Activated CD4-positive, alpha-beta memory T cell treated with anti-CD3 and anti-CD28 coated beads for 36 hours (primary cell): ENCODE results near the gene AFF1. TPM values are rescaled to one million over a fixed set of nuclear protein-coding genes. Genes with fewer than 3 reads are reported as not detected.

Experiments used
- CTCF ChIA-PET: fragments of 350-600 bp; sonication (Branson Sonifier 250); formaldehyde crosslinking; loops from one replicate; lab custom pipeline; 2021; ENCODE audit warnings: antibody characterized with exemption, inconsistent platforms; lab: Charles Lee
- POLR2A ChIA-PET: fragments of 350-600 bp; sonication (Branson Sonifier 250); formaldehyde crosslinking; loops from one replicate; lab custom pipeline; 2021; ENCODE audit warnings: antibody characterized with exemption; lab: Charles Lee
- DNase-seq: peaks from one replicate; pipeline ENCODE4 v3.0.0-alpha.2; 2020
- H3K27ac Mint-ChIP-seq: one replicate; pipeline ENCODE4 v1.8.0; 2021; ENCODE audit warnings: mixed read lengths
- H3K27me3 Mint-ChIP-seq: one replicate; pipeline ENCODE4 v1.8.0; 2021; ENCODE audit warnings: mixed read lengths
- H3K36me3 Mint-ChIP-seq: one replicate; pipeline ENCODE4 v1.8.0; 2021; ENCODE audit warnings: mixed read lengths
- H3K4me1 Mint-ChIP-seq: one replicate; pipeline ENCODE4 v1.8.0; 2021; ENCODE audit warnings: low read depth, mixed read lengths
- H3K4me3 Mint-ChIP-seq: one replicate; pipeline ENCODE4 v1.8.0; 2021; ENCODE audit warnings: mild to moderate bottlenecking, mixed read lengths
- H3K9me3 Mint-ChIP-seq: one replicate; pipeline ENCODE4 v1.8.0; 2021; ENCODE audit warnings: mixed read lengths
- intact Hi-C: fragments of 100-400 bp; cut with micrococcal nuclease; formaldehyde crosslinking; loops from one replicate; pipeline ENCODE4 v1.15.1; 2023
- total RNA-seq, 2 experiments: library from RNA; stranded (reverse); gene quantifications; one replicate each; pipeline ENCODE4 v1.2.3, GENCODE V29; 2021

The AFF1 gene
- total RNA-seq, 2 experiments from 2014 or later, result 46.1 to 50.8 TPM

DNA sequence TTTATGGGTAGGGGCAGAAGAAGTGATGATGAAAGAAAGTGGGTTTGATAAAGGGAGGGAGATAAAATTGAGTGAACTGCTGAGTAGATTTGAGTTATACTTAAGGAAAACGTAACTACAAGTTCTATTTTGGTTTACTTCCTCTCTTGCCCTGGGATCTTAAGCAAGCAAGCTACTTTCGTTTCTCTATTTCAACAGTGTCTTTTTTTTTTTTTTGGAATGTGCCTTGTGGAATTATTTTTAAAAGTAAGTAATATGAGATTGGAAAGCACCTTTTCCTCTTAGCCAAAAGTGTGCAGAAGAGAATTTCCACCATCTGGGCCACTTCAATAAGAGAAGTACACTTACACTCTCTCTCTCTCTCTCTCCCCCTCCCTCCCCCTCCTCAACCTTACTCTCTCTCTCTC is 26.6 kb upstream of the AFF1 start:
- Mint-ChIP-seq H3K27me3 (peaks cover 6% of the 10 kb centered on the region), H3K36me3 (no peaks in the 10 kb centered on the region), H3K4me1 (peaks cover 14% of the 10 kb centered on the region), H3K4me3 (no peak overlapping the region), H3K27ac (no peak overlapping the region), H3K9me3 (no peaks in the 10 kb centered on the region)
- intact Hi-C loops, result no loop called here
- POLR2A ChIA-PET, result interaction anchor here (0.7 kb wide), 1 partner anchor 52 kb away, joined by 3 read pairs; no protein-coding TSS in a partner anchor
- DNase-seq, result no peak
- CTCF ChIA-PET, result interaction anchor here (1.0 to 1.5 kb wide), 2 partner anchors 185 to 409 kb away, joined by 3 to 9 read pairs; no protein-coding TSS in a partner anchor

DNA sequence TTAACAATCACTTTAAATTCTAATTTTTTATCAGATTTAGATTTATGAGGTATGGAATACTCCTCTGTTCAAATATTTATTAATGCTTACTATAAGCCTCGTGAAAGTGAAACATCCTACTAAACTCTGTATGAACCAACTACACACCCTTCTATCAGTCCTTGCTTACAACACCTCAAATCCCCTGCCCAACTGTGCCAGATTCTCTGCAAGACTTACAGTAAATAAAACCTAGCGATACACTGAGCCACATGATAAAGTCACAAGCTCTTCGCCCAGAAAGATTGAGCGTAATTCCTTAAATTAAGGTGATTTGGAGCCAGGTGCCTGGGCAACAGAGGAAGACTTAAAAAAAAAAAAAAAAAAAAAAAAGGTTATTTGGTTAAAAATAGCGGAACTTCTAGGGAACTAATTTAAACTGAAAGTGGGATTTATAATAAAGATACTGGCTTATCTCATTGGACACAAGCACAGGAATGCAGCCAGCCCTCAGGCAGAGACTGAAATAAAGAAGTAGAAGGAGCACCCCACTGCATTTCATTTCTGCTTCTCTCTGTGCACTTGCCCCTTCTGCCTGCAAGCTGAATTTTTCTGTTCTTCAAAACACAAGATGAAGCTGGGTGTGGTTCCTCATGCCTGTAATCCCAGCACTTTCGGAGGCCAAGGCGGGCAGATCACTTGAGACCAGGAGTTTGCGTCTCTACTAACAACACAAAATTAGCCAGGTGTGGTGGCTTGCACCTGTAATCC is 25.1 kb upstream of the AFF1 start:
- Mint-ChIP-seq H3K9me3 (no peaks in the 10 kb centered on the region), H3K4me1 (peaks cover 14% of the 10 kb centered on the region), H3K27ac (peak overlapping the region; percentile 30), H3K4me3 (no peak overlapping the region), H3K36me3 (no peaks in the 10 kb centered on the region), H3K27me3 (no peaks in the 10 kb centered on the region)
- DNase-seq, result no peak
- CTCF ChIA-PET, result interaction anchor here (1.0 to 3.5 kb wide), 4 partner anchors 13 to 414 kb away, joined by 3 to 12 read pairs (median 8); no protein-coding TSS in a partner anchor
- intact Hi-C loops, result no loop called here
- POLR2A ChIA-PET, result no interaction called here

GRCh38 chr4:86910369-86910768 is 24.4 kb upstream of the AFF1 start:
- no peaks in the 10 kb centered on the region for H3K9me3 Mint-ChIP-seq
- DNase-seq, result no peak
- peaks cover 14% of the 10 kb centered on the region for H3K4me1 Mint-ChIP-seq
- ChIA-PET POLR2A (no interaction called here), CTCF (interaction anchor here (1.4 to 3.5 kb wide), 3 partner anchors 12 to 414 kb away, joined by 5 to 12 read pairs (median 12); no protein-coding TSS in a partner anchor)
- no peak overlapping the region for H3K27ac Mint-ChIP-seq
- intact Hi-C loops, result no loop called here
- H3K27me3 Mint-ChIP-seq, result no peaks in the 10 kb centered on the region
- no peak overlapping the region for H3K4me3 Mint-ChIP-seq
- no peaks in the 10 kb centered on the region for H3K36me3 Mint-ChIP-seq

- intact Hi-C loops, result no loop called here
- no peak for DNase-seq
- Mint-ChIP-seq H3K36me3 (no peaks in the 10 kb centered on the region), H3K27me3 (no peaks in the 10 kb centered on the region), H3K4me3 (no peak overlapping the region), H3K27ac (no peak overlapping the region), H3K9me3 (no peaks in the 10 kb centered on the region), H3K4me1 (peaks cover 14% of the 10 kb centered on the region)
- ChIA-PET POLR2A (no interaction called here), CTCF (interaction anchor here (1.0 to 3.5 kb wide), 3 partner anchors 12 to 412 kb away, joined by 3 to 12 read pairs (median 12); no protein-coding TSS in a partner anchor)
These were observed 23.8 kb upstream of the AFF1 start for GRCh38 chr4:86910820-86911684.

- CTCF ChIA-PET, result no interaction called here
These were observed 18.4 kb upstream of the AFF1 start for GRCh38 chr4:86916392-86916791.

DNA sequence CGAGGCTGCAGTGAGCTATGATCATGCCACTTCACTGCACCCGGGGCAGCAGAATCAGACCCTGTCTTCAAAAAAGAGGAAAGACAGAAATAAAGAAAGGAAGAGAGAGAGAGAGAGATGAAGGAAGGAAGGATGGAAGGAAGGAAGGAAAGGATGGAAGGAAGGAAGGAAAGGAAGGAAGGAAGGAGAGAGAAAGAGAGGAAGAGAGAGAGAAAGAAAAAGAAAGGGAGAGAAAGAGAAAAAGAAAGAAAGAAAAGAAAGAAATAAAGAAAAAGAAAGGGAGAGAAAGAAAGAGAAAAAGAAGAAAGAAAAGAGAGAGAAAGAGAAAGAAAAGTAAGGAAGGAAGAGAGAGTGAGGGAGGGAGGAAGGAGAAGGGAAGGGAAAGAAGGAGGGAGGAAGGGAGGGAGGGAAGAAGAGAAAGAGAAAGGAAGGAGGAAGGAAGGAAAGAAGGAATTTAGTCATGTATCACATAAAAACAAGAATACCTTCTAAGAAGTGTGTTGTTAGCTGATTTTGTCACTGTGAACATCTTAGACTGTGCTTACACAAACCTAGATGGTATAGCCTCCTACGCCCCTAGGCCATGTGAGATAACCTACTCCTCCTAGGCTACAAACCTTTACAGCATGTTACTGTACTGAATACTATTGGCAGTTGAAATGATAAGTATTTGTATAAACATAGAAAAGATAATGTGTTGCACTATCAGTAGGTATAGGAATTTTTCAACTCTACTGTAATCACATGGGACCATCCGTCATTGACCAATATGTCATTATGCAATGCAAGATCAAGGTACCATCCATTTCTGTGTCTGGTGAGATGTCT is 17.4 kb upstream of the AFF1 start:
- Mint-ChIP-seq H3K4me1 (peaks cover 2% of the 10 kb centered on the region), H3K9me3 (no peaks in the 10 kb centered on the region), H3K27ac (no peak overlapping the region), H3K4me3 (no peak overlapping the region), H3K36me3 (no peaks in the 10 kb centered on the region), H3K27me3 (no peaks in the 10 kb centered on the region)
- DNase-seq, result no peak
- ChIA-PET CTCF (interaction anchor here (0.5 kb wide), 1 partner anchor 464 kb away, joined by 3 read pairs; no protein-coding TSS in a partner anchor), POLR2A (no interaction called here)
- intact Hi-C loops, result no loop called here

More at GRCh38 chr4:86916392-86916791, 18.4 kb upstream of the AFF1 start:
- Mint-ChIP-seq H3K36me3 (no peaks in the 10 kb centered on the region), H3K27ac (no peak overlapping the region), H3K4me1 (peaks cover 1% of the 10 kb centered on the region), H3K27me3 (no peaks in the 10 kb centered on the region), H3K9me3 (no peaks in the 10 kb centered on the region), H3K4me3 (no peak overlapping the region)
- intact Hi-C loops, result no loop called here
- POLR2A ChIA-PET, result no interaction called here
- no peak for DNase-seq

DNA sequence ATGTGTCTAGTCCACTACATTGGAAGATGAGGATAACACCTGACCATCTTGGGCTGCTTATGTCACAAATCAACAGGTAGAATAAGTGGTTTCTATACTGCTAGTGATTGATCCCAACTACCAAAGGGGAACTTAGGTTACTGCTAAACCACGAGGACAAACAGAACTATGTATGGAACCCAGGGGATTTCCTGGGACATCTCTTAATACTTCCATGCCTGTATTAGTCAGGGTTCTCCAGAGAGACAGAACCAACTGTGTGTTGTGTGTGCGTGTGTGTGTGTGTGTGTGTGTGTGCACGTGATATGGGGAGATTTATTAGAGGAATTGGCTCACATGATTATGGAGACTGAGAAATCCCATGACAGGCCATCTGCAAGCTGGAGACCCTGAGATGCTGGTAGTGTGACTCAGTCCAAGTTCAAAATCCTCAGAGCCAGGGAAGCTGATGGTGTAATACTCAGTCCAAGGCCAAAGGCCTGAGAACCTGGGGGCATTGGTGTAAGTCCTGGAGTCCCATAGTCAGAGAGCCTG is 16.2 kb upstream of the AFF1 start:
- H3K9me3 Mint-ChIP-seq, result no peaks in the 10 kb centered on the region
- no peak overlapping the region for H3K27ac Mint-ChIP-seq
- H3K36me3 Mint-ChIP-seq, result no peaks in the 10 kb centered on the region
- DNase-seq, result no peak
- no peak overlapping the region for H3K4me3 Mint-ChIP-seq
- H3K27me3 Mint-ChIP-seq, result no peaks in the 10 kb centered on the region
- CTCF ChIA-PET, result no interaction called here
- POLR2A ChIA-PET, result interaction anchor here (0.6 kb wide), 1 partner anchor 43 kb away, joined by 3 read pairs; no protein-coding TSS in a partner anchor
- intact Hi-C loops, result no loop called here
- H3K4me1 Mint-ChIP-seq, result peaks cover 3% of the 10 kb centered on the region

DNA sequence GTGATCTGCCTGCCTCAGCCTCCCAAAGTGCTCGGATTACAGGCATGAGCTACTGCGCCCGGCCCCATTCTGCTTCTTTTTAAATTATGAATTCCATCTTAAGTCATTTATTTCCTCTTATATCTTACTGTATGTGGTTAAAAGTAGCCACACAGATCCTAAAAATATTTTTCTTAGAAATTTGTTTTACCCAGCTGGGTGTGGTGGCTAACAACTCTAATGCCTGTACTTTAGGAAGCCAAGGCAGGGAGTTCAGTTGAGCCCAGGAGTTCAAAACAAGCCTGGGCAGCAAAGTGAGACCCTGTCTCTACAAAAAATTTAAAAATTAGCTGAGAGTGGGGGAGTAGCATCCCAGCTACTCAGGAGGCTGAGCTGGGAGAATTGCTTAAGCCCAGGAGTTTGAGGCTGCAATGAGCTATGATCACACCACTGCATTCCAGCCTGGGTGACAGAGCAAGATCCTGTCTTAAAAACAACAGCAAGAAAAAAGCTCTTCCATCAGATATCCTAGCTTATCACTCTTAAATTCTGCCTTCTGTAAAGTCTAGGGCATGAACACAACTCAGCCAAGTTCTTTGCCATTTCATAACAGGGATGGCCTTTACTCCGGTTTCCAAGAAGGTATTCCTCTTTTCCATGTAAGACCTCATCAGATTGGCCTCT is 15.1 kb upstream of the AFF1 start:
- no peak for DNase-seq
- peaks cover 3% of the 10 kb centered on the region for H3K4me1 Mint-ChIP-seq
- H3K9me3 Mint-ChIP-seq, result no peaks in the 10 kb centered on the region
- H3K27me3 Mint-ChIP-seq, result no peaks in the 10 kb centered on the region
- no peak overlapping the region for H3K4me3 Mint-ChIP-seq
- intact Hi-C loops, result no loop called here
- CTCF ChIA-PET, result interaction anchor here (0.9 to 6.7 kb wide), 2 partner anchors 171 to 424 kb away, joined by 6 to 176 read pairs; no protein-coding TSS in a partner anchor
- H3K36me3 Mint-ChIP-seq, result no peaks in the 10 kb centered on the region
- H3K27ac Mint-ChIP-seq, result no peak overlapping the region
- POLR2A ChIA-PET, result no interaction called here

DNA sequence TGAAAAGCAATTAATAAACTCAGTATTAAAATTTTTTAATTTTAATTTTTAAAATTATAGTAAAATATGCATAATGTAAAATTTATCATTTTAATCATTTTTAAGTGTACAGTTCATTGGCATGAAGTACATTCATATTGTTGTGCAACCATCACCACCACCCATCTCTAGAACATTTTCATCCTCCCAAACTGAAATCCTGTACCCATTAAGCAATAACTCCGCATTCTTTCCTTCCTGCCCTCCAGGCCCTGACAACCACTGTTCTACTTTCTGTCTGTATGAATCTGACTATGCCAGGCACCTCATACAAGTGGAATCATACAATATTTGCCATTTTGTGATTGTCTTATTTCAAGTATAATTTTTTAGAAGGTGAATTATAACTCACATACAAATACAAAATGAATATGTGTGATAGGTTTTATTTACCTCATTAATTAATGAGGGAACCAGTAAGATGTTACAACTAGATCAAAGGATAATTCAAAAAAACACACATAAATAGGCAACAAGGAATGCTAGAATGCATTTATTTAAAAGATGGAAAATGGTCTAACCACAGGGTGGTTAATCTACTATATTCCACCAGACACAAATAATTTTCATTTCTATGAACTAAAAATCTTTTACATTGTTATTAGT is 13.1 kb upstream of the AFF1 start:
- intact Hi-C loops, result loop anchor here (1.0 kb wide), 4 partner anchors 85 to 315 kb away; no protein-coding TSS in a partner anchor
- no peaks in the 10 kb centered on the region for H3K36me3 Mint-ChIP-seq
- no peak overlapping the region for H3K27ac Mint-ChIP-seq
- no peak for DNase-seq
- peaks cover 6% of the 10 kb centered on the region for H3K4me1 Mint-ChIP-seq
- no peaks in the 10 kb centered on the region for H3K27me3 Mint-ChIP-seq
- ChIA-PET POLR2A (interaction anchor here (1.0 kb wide), 1 partner anchor 172 kb away, joined by 3 read pairs; no protein-coding TSS in a partner anchor), CTCF (interaction anchor here (0.9 to 6.7 kb wide), 35 partner anchors 8 to 477 kb away, joined by 3 to 176 read pairs (median 7); partner anchors contain the start of genes AFF1 and KLHL8)
- no peak overlapping the region for H3K4me3 Mint-ChIP-seq
- no peaks in the 10 kb centered on the region for H3K9me3 Mint-ChIP-seq

- POLR2A ChIA-PET, result no interaction called here
- intact Hi-C loops, result no loop called here
- Mint-ChIP-seq H3K27me3 (no peaks in the 10 kb centered on the region), H3K36me3 (no peaks in the 10 kb centered on the region), H3K9me3 (no peaks in the 10 kb centered on the region), H3K27ac (no peak overlapping the region), H3K4me1 (peaks cover 27% of the 10 kb centered on the region), H3K4me3 (no peak overlapping the region)
- DNase-seq, result no peak
- CTCF ChIA-PET, result interaction anchor here (0.7 to 6.7 kb wide), 4 partner anchors 10 to 226 kb away, joined by 3 to 176 read pairs (median 24); partner anchors contain the start of gene AFF1
These were observed 10.0 kb upstream of the AFF1 start for GRCh38 chr4:86924811-86925210.
